H1 (cell line): Measurements from ENCODE around the gene PIK3R1.

Experiments
- CBX5 ChIP-seq: fragments of 300-800, 300-1000 bp; sonication (generic); IDR thresholded peaks from 2 replicates; pipeline ENCODE4 v1.7.1; 2016; ENCODE audit warnings: antibody characterized with exemption, low read length, low read depth
- CHD7 ChIP-seq: fragments of 300-600 bp; sonication (generic); IDR thresholded peaks from 2 replicates; pipeline ENCODE4 v1.7.1; 2012; ENCODE audit warnings: low read length, moderate library complexity, mild to moderate bottlenecking, inconsistent platforms; ENCODE audit not compliant: insufficient replicate concordance
- CTCF ChIP-seq, 3 experiments: IDR thresholded peaks; 1 replicate in 2 of 3; 2 replicates in 1 of 3; pipeline versions ENCODE4 v1.5.1 to v1.6.1; 2011; ENCODE audit warnings: low read length in 3 of 3, mild to moderate bottlenecking in 3 of 3, inconsistent platforms in 2 of 3, low read depth in 1 of 3, moderate library complexity in 1 of 3; ENCODE audit not compliant: insufficient read depth in 1 of 3; ENCODE audit errors: control extremely low read depth in 1 of 3
- EP300 ChIP-seq, 2 experiments: IDR thresholded peaks; 1 replicate in 1 of 2; 2 replicates in 1 of 2; pipeline ENCODE4 v1.6.1; 2011 to 2012; ENCODE audit warnings: low read depth in 2 of 2, low read length in 2 of 2, mild to moderate bottlenecking in 2 of 2, borderline replicate concordance in 1 of 2, inconsistent platforms in 1 of 2, moderate library complexity in 1 of 2
- JUND ChIP-seq: IDR thresholded peaks from 2 replicates; pipeline ENCODE4 v1.6.1; 2011; ENCODE audit warnings: mild to moderate bottlenecking, improper control_type of control experiment, low read length
- NRF1 ChIP-seq: IDR thresholded peaks from 2 replicates; pipeline ENCODE4 v1.6.1; 2011; ENCODE audit warnings: mild to moderate bottlenecking, low read depth, low read length, improper control_type of control experiment
- POLR2A ChIP-seq, 2 experiments: IDR thresholded peaks; 1 replicate in 1 of 2; 2 replicates in 1 of 2; pipeline ENCODE4 v1.6.1; 2011; ENCODE audit warnings: low read depth in 2 of 2, low read length in 2 of 2, mild to moderate bottlenecking in 2 of 2; ENCODE audit errors: control extremely low read depth in 1 of 2
- POLR2AphosphoS5 ChIP-seq: IDR thresholded peaks from 2 replicates; pipeline ENCODE4 v1.6.1; 2011; ENCODE audit warnings: low read depth, low read length
- RAD21 ChIP-seq, 2 experiments: IDR thresholded peaks in 1 of 2; conservative IDR thresholded peaks in 1 of 2; 2 replicates each; pipeline ENCODE4 v1.6.1; 2011; ENCODE audit warnings: low read depth in 2 of 2, low read length in 2 of 2, improper control_type of control experiment in 1 of 2, inconsistent platforms in 1 of 2, mild to moderate bottlenecking in 1 of 2, moderate library complexity in 1 of 2
- SP2 ChIP-seq: IDR thresholded peaks from 2 replicates; pipeline ENCODE4 v1.6.1; 2012; ENCODE audit warnings: mild to moderate bottlenecking, low read length, inconsistent platforms
- TAF1 ChIP-seq: IDR thresholded peaks from 2 replicates; pipeline ENCODE4 v1.6.1; 2011; ENCODE audit warnings: mild to moderate bottlenecking, low read depth, low read length
- TBP ChIP-seq: IDR thresholded peaks from 2 replicates; pipeline ENCODE4 v1.6.1; 2011; ENCODE audit warnings: low read depth, low read length, improper control_type of control experiment
- TEAD4 ChIP-seq: IDR thresholded peaks from 2 replicates; pipeline ENCODE4 v1.6.1; 2012; ENCODE audit warnings: low read depth, low read length, inconsistent platforms, mixed read lengths

DNA sequence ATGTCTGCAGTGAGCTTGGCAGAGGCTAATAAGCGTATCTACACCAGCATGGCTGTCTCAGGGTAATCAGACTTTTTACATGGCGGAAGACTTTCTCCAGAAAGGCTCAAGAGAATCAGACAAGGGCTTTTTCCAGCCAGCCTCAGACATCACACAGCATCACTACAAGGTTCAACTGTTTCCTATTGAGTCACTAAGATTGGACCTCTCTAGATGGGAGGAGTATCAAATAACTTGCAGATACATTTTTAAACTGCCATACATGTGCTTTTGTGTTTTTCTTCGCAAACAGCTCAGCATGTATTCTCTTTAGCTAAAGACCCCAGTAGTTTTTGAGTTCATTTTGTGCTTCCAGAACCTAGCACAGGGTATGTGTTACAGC, 22.9 kb upstream of the PIK3R1 start:
- TF ChIP-seq POLR2A (IDR thresholded peaks at IDR 0.05; ENCODE audit: control extremely low read depth in 1 of 2, low read depth in 2 of 2, low read length in 2 of 2) = no peak
- TF ChIP-seq TBP = no peak
- no peak for TF ChIP-seq JUND
- no peak for TF ChIP-seq EP300 (IDR thresholded peaks at IDR 0.05; ENCODE audit: borderline replicate concordance in 1 of 2, low read depth in 2 of 2, low read length in 2 of 2)
- no peak for TF ChIP-seq CBX5
- no peak for TF ChIP-seq CTCF (IDR thresholded peaks at IDR 0.05; ENCODE audit: control extremely low read depth in 1 of 3, insufficient read depth in 1 of 3, low read depth in 1 of 3, low read length in 3 of 3)
- no peak for TF ChIP-seq CHD7
- TF ChIP-seq POLR2AphosphoS5 = no peak
- TF ChIP-seq TEAD4 = no peak
- no peak for TF ChIP-seq RAD21 (IDR thresholded peaks at IDR 0.05 in 1 of 2, conservative IDR thresholded peaks at IDR 0.05 in 1 of 2; ENCODE audit: low read depth in 2 of 2, low read length in 2 of 2)
- no peak for TF ChIP-seq SP2
- TF ChIP-seq NRF1 = no peak
- no peak for TF ChIP-seq TAF1
